ENCODE results near the gene SEC24D.

DNA sequence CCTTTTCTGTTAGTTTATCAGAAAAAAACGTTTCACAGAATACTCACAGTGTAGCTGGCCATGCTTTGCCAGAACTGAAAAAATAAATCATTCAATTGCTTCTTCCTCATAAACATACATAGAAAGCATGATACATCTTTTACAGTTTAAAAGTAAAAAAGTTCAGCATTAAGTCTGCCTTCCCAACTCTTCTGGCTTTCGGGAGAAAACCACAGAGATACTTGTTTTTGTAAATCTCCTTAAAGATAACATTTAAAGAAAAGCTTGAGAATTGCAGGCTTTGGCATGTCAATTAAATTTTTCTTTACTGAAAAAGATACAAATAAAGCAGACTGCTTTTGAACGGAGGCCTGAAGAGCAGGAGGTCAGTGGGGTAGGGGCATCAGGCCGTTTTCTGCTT is 66.8 kb downstream of the SEC24D start:
- TF ChIP-seq POLR2A (IDR thresholded peaks at IDR 0.05; ENCODE audit: low read length): no peak
- no peak for TF ChIP-seq GATA1 (IDR thresholded peaks at IDR 0.05; ENCODE audit: low read depth, low read length)
